IMR-90 (cell line): Measurements from ENCODE around the gene RNF145. TPM values are rescaled to one million over a fixed set of nuclear protein-coding genes. Genes with fewer than 3 reads are reported as not detected.

Experiments
- ATAC-seq: fragments of 200-7000 bp; cut with Tn5 transposase; 2 replicates; pipeline ENCODE4 v1.9.1; 2020; ENCODE audit warnings: low read depth, mild to moderate bottlenecking, moderate library complexity
- BruUV-seq: library from RNA; stranded (reverse); fragments of 400-500 nt; replicated peaks from 2 replicates; lab custom pipeline; 2021; lab: Mats Ljungman, UMichigan
- CTCF ChIA-PET: fragments of 300-600 bp; formaldehyde crosslinking; extraction: SDS; loops from one replicate; lab custom pipeline; 2021; ENCODE audit warnings: antibody characterized with exemption; lab: Yijun Ruan, JAX
- POLR2A ChIA-PET: fragments of 300-600 bp; sonication (Branson Sonifier 250); formaldehyde crosslinking; loops from one replicate; lab custom pipeline; 2022; ENCODE audit warnings: antibody characterized with exemption; ENCODE audit not compliant: unreplicated experiment; lab: Charles Lee
- DNase-seq: peaks from one replicate; pipeline ENCODE4 v3.0.0; 2013
- H2AFZ ChIP-seq: replicated peaks from 2 replicates; pipeline ENCODE3; 2013; ENCODE audit warnings: low read length, mild to moderate bottlenecking; ENCODE audit not compliant: poor library complexity
- H2AK5ac ChIP-seq: 2 replicates; pipeline ENCODE4 v1.6.1; 2013; ENCODE audit warnings: low read depth, low read length, inconsistent platforms
- H2AK9ac ChIP-seq: replicated peaks from 2 replicates; pipeline ENCODE3; 2013; ENCODE audit warnings: mild to moderate bottlenecking, low read depth, low read length, moderate library complexity; ENCODE audit not compliant: poor library complexity
- H2BK120ac ChIP-seq: 2 replicates; pipeline ENCODE4 v1.6.1; 2013; ENCODE audit warnings: low read depth, low read length, inconsistent platforms
- H2BK15ac ChIP-seq: 3 replicates; pipeline ENCODE4 v1.6.1; 2013; ENCODE audit warnings: low read depth, low read length, inconsistent platforms
- H2BK20ac ChIP-seq: 2 replicates; pipeline ENCODE4 v1.6.1; 2013; ENCODE audit warnings: low read depth, mild to moderate bottlenecking, inconsistent platforms, low read length, moderate library complexity
- H2BK5ac ChIP-seq: 2 replicates; pipeline ENCODE4 v1.6.1; 2013; ENCODE audit warnings: mild to moderate bottlenecking, low read depth, low read length, inconsistent platforms; ENCODE audit not compliant: poor library complexity, severe bottlenecking
- H3K14ac ChIP-seq: replicated peaks from 2 replicates; pipeline ENCODE4 v1.6.1; 2013; ENCODE audit warnings: low read depth, low read length, inconsistent platforms
- H3K18ac ChIP-seq: 2 replicates; pipeline ENCODE4 v1.6.1; 2013; ENCODE audit warnings: low read depth, low read length, control low read depth
- H3K23ac ChIP-seq: 2 replicates; pipeline ENCODE4 v1.6.1; 2013; ENCODE audit warnings: low read depth, low read length, inconsistent platforms
- H3K27ac ChIP-seq: 2 replicates; pipeline ENCODE4 v1.5.1; 2013; ENCODE audit warnings: mild to moderate bottlenecking, control low read depth, low read length; ENCODE audit not compliant: insufficient read depth
- H3K27me3 ChIP-seq: 2 replicates; pipeline ENCODE4 v1.6.1; 2013; ENCODE audit warnings: low read length; ENCODE audit not compliant: control insufficient read depth, insufficient read depth
- H3K36me3 ChIP-seq: 2 replicates; pipeline ENCODE4 v1.6.1; 2013; ENCODE audit warnings: low read length, mixed read lengths; ENCODE audit not compliant: control insufficient read depth, insufficient read depth
- H3K4ac ChIP-seq: 2 replicates; pipeline ENCODE4 v1.6.1; 2013; ENCODE audit warnings: low read depth, low read length, inconsistent platforms
- H3K4me1 ChIP-seq: 2 replicates; pipeline ENCODE4 v1.6.1; 2013; ENCODE audit warnings: low read length, mixed read lengths; ENCODE audit not compliant: control insufficient read depth, insufficient read depth
- H3K4me2 ChIP-seq: 2 replicates; pipeline ENCODE4 v1.6.1; 2013; ENCODE audit warnings: low read depth, mild to moderate bottlenecking, control low read depth, low read length, moderate library complexity
- H3K4me3 ChIP-seq: 2 replicates; pipeline ENCODE4 v1.5.1; 2013; ENCODE audit warnings: low read depth, mild to moderate bottlenecking, control low read depth, low read length, moderate library complexity; ENCODE audit not compliant: insufficient read depth
- H3K56ac ChIP-seq: 2 replicates; pipeline ENCODE4 v1.6.1; 2013; ENCODE audit warnings: low read length, inconsistent platforms; ENCODE audit not compliant: insufficient read depth; ENCODE audit errors: extremely low read depth
- H3K79me1 ChIP-seq, 2 experiments: 2 replicates each; pipeline ENCODE4 v1.6.1; 2013; ENCODE audit warnings: low read length in 2 of 2, inconsistent platforms in 1 of 2, low read depth in 1 of 2
- H3K9ac ChIP-seq: 2 replicates; pipeline ENCODE4 v1.6.1; 2013; ENCODE audit warnings: low read depth, low read length, control low read depth
- H3K9me1 ChIP-seq: 2 replicates; pipeline ENCODE4 v1.6.1; 2013; ENCODE audit warnings: low read length, inconsistent platforms; ENCODE audit not compliant: insufficient read depth
- H3K9me3 ChIP-seq: 2 replicates; pipeline ENCODE4 v1.6.1; 2013; ENCODE audit warnings: low read length; ENCODE audit not compliant: control insufficient read depth, insufficient read depth
- H4K20me1 ChIP-seq: 2 replicates; pipeline ENCODE4 v1.6.1; 2013; ENCODE audit warnings: low read length, inconsistent platforms; ENCODE audit not compliant: insufficient read depth
- H4K5ac ChIP-seq: 2 replicates; pipeline ENCODE4 v1.6.1; 2013; ENCODE audit warnings: mild to moderate bottlenecking, low read depth, low read length, control low read depth
- H4K8ac ChIP-seq, 2 experiments: 2 replicates each; pipeline ENCODE4 v1.6.1; 2013; ENCODE audit warnings: low read depth in 2 of 2, low read length in 2 of 2, control low read depth in 1 of 2, inconsistent platforms in 1 of 2
- H4K91ac ChIP-seq: 2 replicates; pipeline ENCODE4 v1.6.1; 2013; ENCODE audit warnings: low read depth, low read length, inconsistent platforms; ENCODE audit not compliant: insufficient read depth
- CEBPB ChIP-seq: IDR thresholded peaks from 2 replicates; pipeline ENCODE4 v1.6.1; 2012; ENCODE audit warnings: low read depth, low read length, improper control_type of control experiment
- MAFK ChIP-seq: IDR thresholded peaks from 2 replicates; pipeline ENCODE4 v1.6.1; 2012; ENCODE audit warnings: low read depth, low read length, improper control_type of control experiment
- MXI1 ChIP-seq: IDR thresholded peaks from 2 replicates; pipeline ENCODE4 v1.6.1; 2012; ENCODE audit warnings: low read depth, mild to moderate bottlenecking, low read length, moderate library complexity, borderline replicate concordance
- NFE2L2 ChIP-seq: fragments of 150-350 bp; IDR thresholded peaks from 2 replicates; pipeline ENCODE4 v1.6.1; 2016; ENCODE audit warnings: low read depth, mild to moderate bottlenecking, low read length
- RFX5 ChIP-seq: IDR thresholded peaks from 2 replicates; pipeline ENCODE4 v1.8.0; 2012; ENCODE audit warnings: low read depth, mild to moderate bottlenecking, low read length, moderate library complexity
- SMC3 ChIP-seq: fragments of 150-350 bp; IDR thresholded peaks from 2 replicates; pipeline ENCODE4 v1.6.1; 2016; ENCODE audit warnings: low read depth, mild to moderate bottlenecking, antibody characterized with exemption, low read length, moderate library complexity
- WGBS, 2 experiments: methylation state at CpG; one replicate each; pipeline versions ENCODE4 v1.1.5 to v1.1.7; 2013; ENCODE audit warnings: missing lambda C conversion rate in 2 of 2; ENCODE audit not compliant: insufficient read length in 1 of 2; ENCODE audit errors: extremely low coverage in 2 of 2; 5-methylcytosine and 5-hydroxymethylcytosine counted together
- dilution Hi-C: fragments of 300-500 bp; cut with HindIII; formaldehyde crosslinking; loops from one replicate; pipeline ENCODE4 v1.14.3; 2018; ENCODE audit warnings: low sequenced_read_pairs; ENCODE audit not compliant: unreplicated experiment
- in situ Hi-C: fragments of 300-500 bp; cut with MboI; formaldehyde crosslinking; loops from 3 replicates; pipeline ENCODE4 v1.14.3; 2019; ENCODE audit warnings: low sequenced_read_pairs, inconsistent platforms, mixed read lengths
- intact Hi-C: fragments of 100-400 bp; cut with micrococcal nuclease; formaldehyde crosslinking; loops from 2 replicates; pipeline ENCODE4 v1.10.0; 2022
- polyA plus RNA-seq, 3 experiments: library from polyadenylated mRNA; depleted of rRNA; stranded (reverse); fragments of >200 nt; gene quantifications; 2 replicates each; pipeline ENCODE4 v1.2.3, GENCODE V29; 2012; ENCODE audit warnings: low replicate concordance in 1 of 3
- total RNA-seq: library from RNA; depleted of rRNA; stranded (reverse); fragments of >200 nt; gene quantifications from 2 replicates; pipeline ENCODE4 v1.2.3, GENCODE V29; 2012
- TF ChIP-seq, protein P1 (sequence below): fragments of 150-350 bp; IDR thresholded peaks from 2 replicates; pipeline ENCODE4 v1.6.1; 2017; ENCODE audit warnings: mild to moderate bottlenecking, antibody characterized with exemption, low read length, low read depth

The RNF145 gene
- total and polyA plus RNA-seq, 2 of the 4 experiments (the other 2 are of a cell fraction), result 50.0 to 57.0 TPM

DNA sequence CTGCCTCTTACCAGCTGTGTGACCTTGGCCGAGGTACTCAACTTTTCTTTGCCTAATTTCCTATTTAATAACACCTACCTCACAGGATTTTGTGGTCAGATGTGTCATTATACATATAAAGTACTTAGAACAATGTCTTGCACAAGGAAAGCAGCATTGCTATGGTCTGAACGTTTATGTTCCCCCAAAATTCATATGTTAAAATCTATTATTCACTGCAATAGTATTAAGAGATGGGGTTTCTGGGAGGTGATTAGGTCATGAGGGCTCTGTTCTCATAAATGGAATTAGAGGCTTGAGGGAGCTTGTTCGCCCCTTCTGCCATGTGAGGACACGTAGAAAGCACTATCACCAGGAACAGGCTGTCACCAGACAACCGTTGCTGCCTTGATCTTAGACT is 10.9 kb upstream of the RNF145 start:
- Histone ChIP-seq H3K14ac (no peak overlapping the region), H2BK20ac (no peak overlapping the region), H3K4ac (no peak overlapping the region), H2AK9ac (no peak overlapping the region), H3K4me1 (peaks cover 2% of the 10 kb centered on the region; the same call in 1 of the 2 replicates), H4K5ac (no peak overlapping the region), H3K4me2 (no peak overlapping the region), H3K9me1 (no peaks in the 10 kb centered on the region), H3K56ac (no peak overlapping the region), H4K20me1 (no peaks in the 10 kb centered on the region), H2BK120ac (no peak overlapping the region), H3K18ac (no peak overlapping the region), H3K27ac (no peak overlapping the region), H3K9ac (no peak overlapping the region), H4K91ac (no peak overlapping the region), H2BK15ac (no peak overlapping the region), H3K27me3 (no peaks in the 10 kb centered on the region), H3K79me1 (no peaks in the 10 kb centered on the region), H3K4me3 (no peak overlapping the region), H3K23ac (no peak overlapping the region), H3K9me3 (no peaks in the 10 kb centered on the region), H2BK5ac (no peak overlapping the region), H3K36me3 (no peaks in the 10 kb centered on the region), H2AK5ac (no peak overlapping the region), H2AFZ (no peak overlapping the region), H4K8ac (no peak overlapping the region)
- intact Hi-C loops (no loop called here), dilution Hi-C loops (no loop called here), in situ Hi-C loops (no loop called here)
- WGBS, 2 experiments, result no CpG with 5 or more reads among the region's 5 CpGs
- TF ChIP-seq, protein P1, sequence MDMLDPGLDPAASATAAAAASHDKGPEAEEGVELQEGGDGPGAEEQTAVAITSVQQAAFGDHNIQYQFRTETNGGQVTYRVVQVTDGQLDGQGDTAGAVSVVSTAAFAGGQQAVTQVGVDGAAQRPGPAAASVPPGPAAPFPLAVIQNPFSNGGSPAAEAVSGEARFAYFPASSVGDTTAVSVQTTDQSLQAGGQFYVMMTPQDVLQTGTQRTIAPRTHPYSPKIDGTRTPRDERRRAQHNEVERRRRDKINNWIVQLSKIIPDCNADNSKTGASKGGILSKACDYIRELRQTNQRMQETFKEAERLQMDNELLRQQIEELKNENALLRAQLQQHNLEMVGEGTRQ, result no peak
- no peak for TF ChIP-seq MXI1
- no peak for TF ChIP-seq SMC3
- TF ChIP-seq RFX5, result no peak
- TF ChIP-seq CEBPB, result no peak
- TF ChIP-seq MAFK, result no peak
- TF ChIP-seq NFE2L2, result no peak
- ChIA-PET CTCF (interaction anchor here (0.7 kb wide), 1 partner anchor 14 kb away, joined by 5 read pairs; no protein-coding TSS in a partner anchor), POLR2A (interaction anchor here (0.6 kb wide), 1 partner anchor 39 kb away, joined by 3 read pairs; no protein-coding TSS in a partner anchor)
- no TSS peak for BruUV-seq
- DNase-seq (peak; percentile 8), ATAC-seq (no peak)
